Activated CD8-positive, alpha-beta memory T cell treated with anti-CD3 and anti-CD28 coated beads, Interleukin-2, amount 50 U/mL, for 48 hours (primary cell): ENCODE data around the gene SHROOM3.

Source experiments
- DNase-seq: peaks from one replicate; pipeline ENCODE4 v3.0.0-alpha.2; 2020

The SHROOM3 gene

DNA sequence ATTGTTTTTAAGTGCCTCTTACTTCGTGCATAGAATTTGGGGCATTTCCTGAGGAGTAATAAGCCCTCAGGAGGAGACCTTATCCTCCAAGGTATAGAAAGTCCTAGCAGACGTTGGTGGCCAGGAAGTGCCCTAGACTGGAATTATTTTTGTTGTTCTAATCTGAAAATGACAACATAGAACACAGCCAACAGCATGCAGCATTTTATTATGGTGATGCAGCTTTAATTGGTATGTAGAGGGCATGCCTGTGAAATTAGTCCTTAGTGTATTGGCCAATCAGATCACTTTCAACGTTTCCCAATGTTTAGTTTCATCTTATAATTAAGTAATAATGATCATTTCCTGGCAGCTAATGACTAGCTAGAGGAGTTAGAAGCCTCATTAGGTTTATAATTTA lies 199.2 kb downstream of the SHROOM3 start:
- no peak for DNase-seq

- no peak for DNase-seq
These were observed 202.8 kb downstream of the SHROOM3 start for GRCh38 chr4:76637712-76638361.

DNA sequence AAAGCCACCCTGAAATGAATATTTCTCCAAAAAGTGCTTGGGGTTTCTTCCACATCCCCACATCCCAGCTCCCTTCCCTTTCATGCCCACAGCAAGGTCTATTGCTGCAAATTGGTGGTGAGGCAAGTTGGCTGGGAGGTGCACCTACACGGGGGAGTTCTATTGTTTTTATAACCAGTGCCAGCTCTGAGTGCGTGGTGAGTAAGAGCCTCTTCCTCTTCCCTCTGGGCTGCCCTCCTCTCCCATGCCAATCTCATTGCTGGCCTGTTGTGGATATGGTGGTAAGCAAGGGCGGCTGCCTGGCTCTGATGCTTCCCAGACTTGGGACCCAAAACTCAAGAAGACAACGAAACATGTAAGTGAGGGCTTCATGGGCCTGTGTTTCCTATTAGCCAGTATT lies 204.3 kb downstream of the SHROOM3 start:
- no peak for DNase-seq

- DNase-seq = no peak
These were observed 205.4 kb downstream of the SHROOM3 start for GRCh38 chr4:76640353-76640910.

DNA sequence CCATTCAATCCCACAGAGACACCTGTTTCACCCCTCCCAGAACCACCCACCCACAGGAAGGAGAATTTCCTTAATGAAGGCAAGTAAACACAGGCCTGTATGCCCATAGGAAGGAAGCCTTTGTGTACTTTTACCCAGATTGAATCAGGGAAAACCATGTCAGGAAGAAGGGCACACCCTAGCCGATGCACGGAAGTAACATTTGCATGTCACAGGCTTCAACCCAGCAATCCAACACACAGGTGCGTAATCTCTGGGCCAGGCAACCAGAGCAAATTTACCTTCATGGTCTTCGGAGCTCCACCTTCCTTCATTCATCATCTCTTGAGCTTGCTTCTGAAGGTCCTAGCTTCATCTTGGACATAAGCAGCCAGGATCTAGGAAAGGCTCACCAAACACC lies 206.3 kb downstream of the SHROOM3 start:
- DNase-seq = no peak

GRCh38 chr4:76641758-76642157 lies 206.7 kb downstream of the SHROOM3 start:
- DNase-seq = no peak

GRCh38 chr4:76644831-76645485 lies 209.9 kb downstream of the SHROOM3 start:
- DNase-seq = no peak

DNA sequence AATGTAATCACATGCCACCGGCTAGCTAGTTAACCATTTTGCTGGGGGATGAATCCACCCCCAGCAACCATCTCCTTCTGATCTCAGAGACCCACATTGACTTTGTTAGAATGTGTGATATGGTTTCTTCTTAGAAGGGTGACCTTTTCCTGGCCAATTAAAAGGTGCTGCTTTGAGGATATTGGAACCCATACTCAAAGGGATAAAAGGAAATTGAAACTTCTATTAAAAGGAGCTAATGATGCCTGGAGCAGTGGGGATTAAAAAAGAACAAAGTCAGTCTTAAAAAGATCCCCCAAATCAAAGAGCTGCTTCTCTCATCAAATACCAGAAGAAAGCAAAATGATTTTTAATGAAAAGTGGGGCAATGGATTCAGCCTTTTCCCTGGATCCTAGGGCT lies 214.1 kb downstream of the SHROOM3 start:
- DNase-seq = no peak

DNA sequence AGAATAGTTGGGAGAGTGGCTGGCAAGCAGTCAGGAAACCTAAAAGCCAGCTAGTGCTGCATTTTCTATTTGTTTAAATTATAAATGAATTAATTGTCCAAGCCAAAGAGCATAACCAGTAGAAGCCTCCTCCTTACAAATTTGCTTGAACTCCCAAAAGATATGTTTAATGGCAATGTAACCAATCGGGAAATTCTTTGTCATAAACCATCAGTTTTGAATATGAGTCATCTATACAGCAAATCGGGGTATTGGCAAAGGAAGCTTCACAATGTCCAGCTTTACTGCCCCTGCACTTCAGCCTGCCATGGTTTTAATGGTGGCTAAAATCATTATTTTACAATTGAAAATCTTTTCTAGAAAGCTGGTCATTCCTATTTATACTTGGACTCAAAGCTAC lies 216.6 kb downstream of the SHROOM3 start:
- no peak for DNase-seq

DNA sequence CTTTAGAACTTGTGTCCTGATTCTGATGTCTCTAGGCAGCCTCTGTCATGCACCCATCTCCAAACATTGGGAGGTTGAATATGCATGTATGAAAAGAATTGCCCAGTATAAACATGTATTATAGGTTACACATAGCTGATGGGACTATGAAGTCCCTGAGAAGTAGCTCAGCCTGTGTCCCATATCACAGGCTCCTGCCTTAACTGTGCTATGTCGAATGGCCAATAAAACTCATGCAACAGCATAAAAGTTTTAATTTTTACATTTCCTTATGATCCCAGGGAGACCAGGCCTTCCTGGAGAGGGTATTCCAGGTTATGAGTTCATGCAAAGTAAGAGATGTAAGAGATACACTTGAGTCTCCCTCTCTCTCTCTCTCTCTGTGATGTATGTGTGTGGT lies 217.4 kb downstream of the SHROOM3 start:
- no peak for DNase-seq

DNA sequence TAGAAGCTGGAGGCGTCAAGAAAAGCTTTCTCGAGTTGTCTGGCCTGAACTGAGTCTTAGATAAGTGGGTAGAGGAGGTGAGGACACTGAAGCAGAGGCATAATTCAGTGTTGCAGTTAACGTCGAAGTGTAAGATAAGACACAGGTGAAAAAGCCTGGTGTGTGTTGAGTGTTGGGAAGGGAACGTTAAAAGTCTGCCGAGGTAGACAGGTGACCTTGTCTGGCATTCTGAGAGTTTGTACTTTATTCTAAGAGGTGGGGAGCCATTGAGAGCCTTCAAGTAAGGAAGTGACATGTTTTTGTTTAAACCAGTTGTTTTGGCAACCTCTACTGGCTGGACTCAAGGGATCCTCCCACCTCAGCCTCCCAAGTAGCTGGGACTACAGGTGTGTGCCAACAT lies 219.1 kb downstream of the SHROOM3 start:
- DNase-seq = no peak

DNA sequence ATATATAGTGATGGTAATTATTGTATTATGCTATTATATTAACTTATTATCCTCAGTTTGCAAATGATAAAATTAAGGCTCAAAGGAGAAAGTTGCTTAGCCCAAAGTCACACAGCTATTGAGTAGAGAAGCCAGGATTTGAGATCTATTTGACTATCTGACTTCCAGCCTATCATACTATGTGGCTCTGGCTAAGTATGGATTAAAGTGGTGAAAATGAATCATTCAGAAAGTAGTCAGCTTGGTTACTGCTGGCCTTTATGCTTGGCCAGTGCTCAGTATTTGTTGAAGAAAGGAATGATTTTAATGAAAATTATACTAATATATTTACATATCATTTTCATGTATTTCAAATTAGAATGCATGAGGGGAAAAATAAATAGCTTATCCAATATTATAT lies 219.8 kb downstream of the SHROOM3 start:
- DNase-seq = no peak

GRCh38 chr4:76655566-76656479 lies 220.8 kb downstream of the SHROOM3 start:
- DNase-seq = no peak

GRCh38 chr4:76657443-76657842 lies 222.4 kb downstream of the SHROOM3 start:
- no peak for DNase-seq

DNA sequence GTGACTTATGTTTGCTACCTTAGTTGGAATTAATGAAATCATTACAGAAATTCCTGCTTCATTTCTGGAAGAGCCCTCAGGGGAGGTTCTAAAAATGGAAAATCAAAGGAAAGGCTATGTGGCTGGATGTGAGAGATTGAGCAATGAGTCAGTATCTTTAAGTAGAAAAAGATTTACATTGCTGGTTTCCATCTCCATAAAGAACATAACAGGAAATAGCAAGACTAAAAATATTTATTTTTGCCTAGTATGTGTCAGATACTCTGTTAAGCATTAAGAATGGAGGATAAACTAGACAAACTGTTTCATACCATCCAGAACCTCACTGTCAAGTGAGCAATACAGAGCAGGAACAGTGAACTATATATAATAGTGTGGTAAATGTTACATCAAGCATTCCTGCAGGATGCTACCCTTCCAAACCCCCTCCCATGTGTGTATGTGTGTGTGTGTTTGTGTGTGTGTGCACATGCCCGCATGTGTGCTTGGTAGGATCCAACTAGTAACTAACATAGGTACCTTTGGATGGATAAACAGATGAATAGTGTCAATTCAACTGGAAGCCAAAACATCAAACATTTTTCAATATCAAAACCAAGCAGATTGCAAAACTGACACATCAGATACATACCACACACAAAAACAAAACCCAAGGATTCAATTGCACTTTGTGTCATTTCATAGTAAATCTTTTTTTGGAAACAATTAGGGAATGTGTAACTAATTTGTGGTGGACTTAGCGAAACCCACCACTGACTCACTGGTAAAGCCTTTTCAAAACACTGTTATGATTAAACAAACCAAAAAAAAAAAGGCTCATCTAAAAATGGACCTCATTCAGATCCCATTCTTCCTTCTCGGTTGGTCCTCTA lies 223.4 kb downstream of the SHROOM3 start:
- no peak for DNase-seq

- no peak for DNase-seq
These were observed 224.1 kb downstream of the SHROOM3 start for GRCh38 chr4:76659103-76659490.

DNA sequence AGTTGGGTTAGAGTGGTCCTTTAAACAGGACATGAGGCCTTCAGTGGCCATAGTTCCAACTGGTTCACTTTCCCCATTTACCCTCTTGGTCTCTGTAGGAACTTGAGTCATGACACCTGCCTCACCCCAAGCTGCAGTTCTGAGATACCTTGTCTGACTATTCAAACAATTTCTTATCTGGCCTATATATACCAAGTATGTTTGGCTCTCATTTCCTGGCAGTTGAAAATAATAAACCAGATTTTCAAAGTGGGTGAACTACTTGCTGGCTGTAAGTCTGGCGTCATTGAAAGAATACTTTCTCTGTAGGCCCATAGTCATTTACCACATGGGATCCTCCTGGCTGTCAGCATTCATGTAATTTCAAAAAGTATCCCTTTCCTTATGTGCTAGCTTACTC lies 228.8 kb downstream of the SHROOM3 start:
- no peak for DNase-seq

DNA sequence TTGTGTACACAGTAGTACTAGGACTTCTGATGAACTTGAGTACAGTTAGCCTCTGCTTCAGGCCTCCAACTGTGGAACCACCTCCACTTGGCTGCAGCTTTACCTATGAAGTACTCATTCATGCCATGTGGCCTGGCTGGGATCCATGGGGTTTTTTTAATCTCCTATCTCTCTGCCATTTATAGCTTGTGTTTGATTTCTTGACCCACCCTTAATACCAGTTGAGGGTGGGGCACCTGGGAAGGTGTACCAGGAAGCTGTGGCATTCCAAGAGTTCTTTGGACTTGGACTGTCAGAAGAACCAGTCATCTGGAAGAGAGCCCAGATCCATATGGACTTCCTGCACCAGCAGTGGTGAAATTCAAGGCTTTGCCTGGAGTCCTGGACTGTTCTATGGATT lies 230.1 kb downstream of the SHROOM3 start:
- DNase-seq = no peak

GRCh38 chr4:76665721-76666120 lies 230.7 kb downstream of the SHROOM3 start:
- DNase-seq = no peak

DNA sequence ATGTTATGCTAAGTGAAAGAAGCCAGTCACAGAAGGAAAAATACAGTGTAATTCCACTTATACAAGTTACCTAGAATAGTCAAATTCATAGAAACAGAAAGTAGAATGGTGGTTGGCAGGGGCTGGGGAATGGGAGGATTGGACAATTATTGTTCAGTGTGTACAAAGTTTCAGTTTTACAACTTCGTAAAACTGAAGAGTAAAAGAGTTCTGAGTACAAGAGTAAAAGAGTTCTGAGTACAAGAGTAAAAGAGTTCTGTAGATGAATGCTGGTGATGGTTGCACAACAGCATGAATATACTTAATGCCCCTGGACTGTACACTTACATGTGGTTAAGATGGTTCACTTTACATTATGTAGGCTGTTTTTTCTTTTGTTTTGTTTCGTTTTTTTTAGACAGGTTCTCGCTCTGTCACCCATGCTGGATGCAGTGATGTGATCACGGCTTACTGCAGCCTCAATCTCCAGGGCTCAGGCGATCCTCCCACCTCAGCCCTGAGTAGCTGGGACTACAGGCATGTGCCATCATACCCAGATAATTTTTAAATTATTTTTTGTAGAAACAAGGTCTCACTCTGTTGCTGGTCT lies 232.0 kb downstream of the SHROOM3 start:
- no peak for DNase-seq

GRCh38 chr4:76670631-76671030 lies 235.6 kb downstream of the SHROOM3 start:
- no peak for DNase-seq

DNA sequence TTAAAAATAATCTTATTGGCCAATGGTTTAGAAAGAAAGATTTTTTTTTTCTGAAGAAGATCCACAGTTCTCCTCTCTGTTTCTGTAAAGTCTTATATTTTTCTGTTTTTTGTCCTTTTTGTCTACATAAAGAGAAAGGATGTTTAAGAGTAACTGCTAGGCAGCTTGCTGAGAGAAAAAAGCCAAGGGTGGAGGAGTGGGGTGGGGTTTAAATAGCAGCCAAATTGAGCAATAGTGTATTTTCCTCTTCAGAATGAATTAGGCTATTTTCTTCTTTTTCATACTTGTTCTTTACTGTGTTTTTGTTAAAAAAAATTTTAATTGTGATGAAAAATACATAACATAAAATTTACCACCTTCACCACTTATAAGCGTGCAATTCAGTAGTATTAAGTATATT lies 238.3 kb downstream of the SHROOM3 start:
- no peak for DNase-seq
